Keratinocyte (primary cell): Measurements from ENCODE around the gene SERF2.

Experiments used
- CTCF ChIP-seq, 3 experiments: IDR thresholded peaks in 1 of 3; conservative IDR thresholded peaks in 1 of 3; optimal IDR thresholded peaks in 1 of 3; 2 replicates in 2 of 3; 3 replicates in 1 of 3; pipeline versions ENCODE3 to v1.5.1; 2011; ENCODE audit warnings: low read length in 3 of 3, mild to moderate bottlenecking in 3 of 3, moderate library complexity in 2 of 3, control low read depth in 1 of 3, inconsistent platforms in 1 of 3; ENCODE audit not compliant: insufficient read depth in 2 of 3; ENCODE audit errors: extremely low read depth in 1 of 3
- EZH2 ChIP-seq: IDR thresholded peaks from one replicate; pipeline ENCODE4 v1.6.1; 2012; ENCODE audit warnings: inconsistent platforms, mild to moderate bottlenecking, low read length, moderate library complexity

- TF ChIP-seq CTCF (optimal IDR thresholded peaks at IDR 0.05 in 1 of 3, IDR thresholded peaks at IDR 0.05 in 1 of 3, conservative IDR thresholded peaks at IDR 0.05 in 1 of 3; ENCODE audit: extremely low read depth in 1 of 3, insufficient read depth in 2 of 3, low read length in 3 of 3) (no peak), EZH2 (no peak)
Measured at GRCh38 chr15:43776101-43776717, 15.9 kb upstream of the SERF2 start.
